HepG2 (cell line): ENCODE data around the gene PDIA2. TPM values are rescaled to one million over a fixed set of nuclear protein-coding genes. Genes with fewer than 3 reads are reported as not detected.

Source experiments
- GABPB1 ChIP-seq: IDR thresholded peaks from 2 replicates; pipeline ENCODE4 v1.6.1; 2016; ENCODE audit warnings: mild to moderate bottlenecking, missing genetic modification reagents, moderate library complexity, missing compliant biosample characterization
- IRF9 ChIP-seq: sonication (generic); formaldehyde crosslinking; IDR thresholded peaks from 2 replicates; pipeline ENCODE4 v1.8.0; 2022; ENCODE audit warnings: missing genetic modification reagents, mild to moderate bottlenecking, borderline replicate concordance
- MXD1 ChIP-seq: sonication (generic); formaldehyde crosslinking; IDR thresholded peaks from 2 replicates; pipeline ENCODE4 v1.4.0; 2020; ENCODE audit warnings: mild to moderate bottlenecking, missing genetic modification reagents
- NRL ChIP-seq: sonication (generic); formaldehyde crosslinking; IDR thresholded peaks from 2 replicates; pipeline ENCODE4 v1.5.0; 2020; ENCODE audit warnings: missing genetic modification reagents, mild to moderate bottlenecking, moderate library complexity, borderline replicate concordance
- PATZ1 ChIP-seq: sonication (generic); formaldehyde crosslinking; IDR thresholded peaks from 2 replicates; pipeline ENCODE4 v1.4.0; 2020; ENCODE audit warnings: missing genetic modification reagents
- ZFX ChIP-seq: sonication (generic); formaldehyde crosslinking; IDR thresholded peaks from 2 replicates; pipeline ENCODE4 v1.4.0; 2020; ENCODE audit warnings: mild to moderate bottlenecking, low read depth, missing genetic modification reagents, moderate library complexity
- ZFY ChIP-seq: sonication (generic); formaldehyde crosslinking; IDR thresholded peaks from 2 replicates; pipeline ENCODE4 v1.4.0; 2020; ENCODE audit warnings: missing genetic modification reagents
- ZNF670 ChIP-seq: sonication (generic); formaldehyde crosslinking; IDR thresholded peaks from 2 replicates; pipeline ENCODE4 v1.8.0; 2022; ENCODE audit warnings: mild to moderate bottlenecking, missing genetic modification reagents, borderline replicate concordance
- ZNF687 ChIP-seq: sonication (generic); formaldehyde crosslinking; IDR thresholded peaks from 2 replicates; pipeline ENCODE4 v1.5.1; 2020; ENCODE audit warnings: mild to moderate bottlenecking, missing genetic modification reagents, moderate library complexity
- ZNF768 ChIP-seq: sonication (generic); formaldehyde crosslinking; IDR thresholded peaks from 2 replicates; pipeline ENCODE4 v1.4.0; 2020; ENCODE audit warnings: missing genetic modification reagents
- polyA plus RNA-seq, 8 experiments: library from polyadenylated mRNA; depleted of rRNA in 3 of 8; stranded (reverse) in 7 of 8; unstranded in 1 of 8; fragments of >200 nt; fragmentation: Illumina TruSeq in 4 of 8; extraction: Trizol in 4 of 8; gene quantifications; 2 replicates each; pipeline versions ENCODE4 v1.2.1 to v1.2.3, GENCODE V29; 2011 to 2016; ENCODE audit warnings: low read depth in 4 of 8, missing spikeins in 1 of 8, mixed read lengths in 1 of 8; ENCODE audit not compliant: insufficient read depth in 1 of 8
- total RNA-seq, 5 experiments: library from RNA; depleted of rRNA; stranded (reverse); fragments of >200 nt; fragmentation: Illumina TruSeq; extraction: Trizol; gene quantifications; 2 replicates each; pipeline ENCODE4 v1.2.3, GENCODE V29; 2016; ENCODE audit warnings: low read depth in 1 of 5

PDIA2 gene
- total and polyA plus RNA-seq, 2 of the 13 experiments (the other 11 are each of a cell fraction or from before 2014, with no cell fraction given), result 0.35 to 1.9 TPM

- 0 out of 2 replicates have a peak, but pooled peaks have one; percentile 54 for TF ChIP-seq NRL (CRISPR knock-in tag)
- TF ChIP-seq ZNF687 (CRISPR knock-in tag), result peak; percentile 82
- peak; percentile 19; the same call in 1 of the 2 replicates for TF ChIP-seq PATZ1
- peak; percentile 44; the same call in 1 of the 2 replicates for TF ChIP-seq MXD1
- TF ChIP-seq ZFY (CRISPR knock-in tag), result peak; percentile 33; the same call in 1 of the 2 replicates
- TF ChIP-seq ZNF670 (CRISPR knock-in tag), result 0 out of 2 replicates have a peak, but pooled peaks have one; percentile 31
- TF ChIP-seq ZFX (CRISPR knock-in tag), result peak; percentile 47; the same call in 1 of the 2 replicates
- 0 out of 2 replicates have a peak, but pooled peaks have one; percentile 33 for TF ChIP-seq IRF9 (CRISPR knock-in tag)
- peak; percentile 25; the same call in 1 of the 2 replicates for TF ChIP-seq GABPB1 (CRISPR knock-in tag)
- peak; percentile 24; the same call in 1 of the 2 replicates for TF ChIP-seq ZNF768 (CRISPR knock-in tag)
Observed at GRCh38 chr16:275041-275641, 7.8 kb upstream of the PDIA2 start (continued).
